Esophagus mucosa (tissue), 1 donor: ENCODE measurements around the gene PSMB2. TPM values are rescaled to one million over a fixed set of nuclear protein-coding genes. Genes with fewer than 3 reads are reported as not detected.
A peak's percentile ranks its signal among the peaks of the same experiment; 100 is the strongest.

Experiments
- ATAC-seq: fragments of 200-7000 bp; cut with Tn5 transposase; one replicate; pipeline ENCODE4 v1.9.1; 2020
- total RNA-seq: library from RNA; stranded (reverse); gene quantifications from one replicate; pipeline ENCODE4 v1.2.4, GENCODE V29; 2023
- donor health status: DM: yes; HTN: yes; CAD: no.

The PSMB2 gene
- total RNA-seq, 1 donor from 2014 or later: 54.6 TPM

DNA sequence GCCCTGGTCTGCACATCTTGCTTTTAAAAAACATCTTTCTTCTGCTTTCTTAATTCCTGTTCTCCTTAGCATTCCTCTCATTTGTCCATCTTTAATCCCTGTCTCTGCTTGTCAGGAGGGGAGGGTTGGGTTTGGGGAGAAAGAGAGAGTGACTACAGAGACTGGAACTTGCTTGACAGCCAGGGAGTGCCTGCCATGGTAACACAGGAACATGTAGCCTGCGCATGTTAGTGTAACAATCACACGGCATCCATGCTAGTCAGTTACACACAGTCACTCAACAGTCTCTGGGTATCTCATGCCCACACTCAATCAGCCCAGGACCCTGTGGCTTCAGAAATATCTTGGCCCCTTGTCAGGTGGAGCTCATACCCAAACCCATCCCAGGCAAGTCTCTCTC lies 69.0 kb downstream of the PSMB2 start:
- peak; percentile 19 for ATAC-seq

DNA sequence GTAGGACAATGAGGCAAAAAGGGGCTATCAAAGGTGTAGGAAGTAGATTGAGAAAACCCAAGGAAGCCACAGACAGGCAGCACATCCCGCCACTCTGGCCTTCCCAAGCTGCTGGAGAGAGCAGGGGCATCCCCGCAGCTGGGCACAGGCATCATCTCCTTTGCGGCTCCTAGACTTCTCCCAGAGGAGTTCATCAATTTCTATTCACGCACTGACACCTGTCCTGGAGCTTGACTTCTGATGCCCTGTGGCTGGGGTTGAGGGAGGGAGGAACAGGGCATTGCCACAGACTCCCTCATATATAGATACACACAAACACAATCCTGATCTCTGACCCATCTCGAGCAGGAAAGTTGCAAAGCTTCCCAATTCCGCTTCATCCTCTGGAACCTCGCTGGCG lies 70.1 kb downstream of the PSMB2 start:
- no peak for ATAC-seq

- no peak for ATAC-seq
Observed at GRCh38 chr1:35570589-35571137, 70.7 kb downstream of the PSMB2 start.

GRCh38 chr1:35569936-35570335 lies 71.4 kb downstream of the PSMB2 start:
- no peak for ATAC-seq

DNA sequence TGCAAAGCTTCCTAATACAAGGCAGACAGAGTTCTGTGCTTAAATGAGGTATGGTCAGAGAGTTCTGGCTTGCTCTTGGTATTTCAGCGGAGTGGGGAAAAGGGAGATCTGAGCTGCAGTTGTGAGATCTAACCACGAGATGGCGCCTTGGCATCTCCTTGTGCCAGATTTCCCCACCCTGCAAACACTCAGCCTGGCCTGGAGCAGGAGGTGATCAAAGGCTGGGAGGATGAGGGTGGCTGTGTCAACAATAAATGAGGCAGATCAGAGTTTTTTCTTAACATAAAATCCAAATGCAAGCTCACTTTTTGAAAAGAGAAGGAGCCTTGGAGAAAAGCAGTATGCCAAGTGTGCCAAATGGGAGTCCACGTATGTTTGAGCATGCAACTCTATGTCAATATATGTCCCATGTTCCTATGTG lies 72.3 kb downstream of the PSMB2 start:
- peak; percentile 40 for ATAC-seq

- ATAC-seq: no peak
Observed at GRCh38 chr1:35567947-35568558, 73.3 kb downstream of the PSMB2 start.

GRCh38 chr1:35565742-35566133 lies 75.6 kb downstream of the PSMB2 start:
- no peak for ATAC-seq

- no peak for ATAC-seq
Observed at GRCh38 chr1:35564884-35565741, 76.2 kb downstream of the PSMB2 start.

DNA sequence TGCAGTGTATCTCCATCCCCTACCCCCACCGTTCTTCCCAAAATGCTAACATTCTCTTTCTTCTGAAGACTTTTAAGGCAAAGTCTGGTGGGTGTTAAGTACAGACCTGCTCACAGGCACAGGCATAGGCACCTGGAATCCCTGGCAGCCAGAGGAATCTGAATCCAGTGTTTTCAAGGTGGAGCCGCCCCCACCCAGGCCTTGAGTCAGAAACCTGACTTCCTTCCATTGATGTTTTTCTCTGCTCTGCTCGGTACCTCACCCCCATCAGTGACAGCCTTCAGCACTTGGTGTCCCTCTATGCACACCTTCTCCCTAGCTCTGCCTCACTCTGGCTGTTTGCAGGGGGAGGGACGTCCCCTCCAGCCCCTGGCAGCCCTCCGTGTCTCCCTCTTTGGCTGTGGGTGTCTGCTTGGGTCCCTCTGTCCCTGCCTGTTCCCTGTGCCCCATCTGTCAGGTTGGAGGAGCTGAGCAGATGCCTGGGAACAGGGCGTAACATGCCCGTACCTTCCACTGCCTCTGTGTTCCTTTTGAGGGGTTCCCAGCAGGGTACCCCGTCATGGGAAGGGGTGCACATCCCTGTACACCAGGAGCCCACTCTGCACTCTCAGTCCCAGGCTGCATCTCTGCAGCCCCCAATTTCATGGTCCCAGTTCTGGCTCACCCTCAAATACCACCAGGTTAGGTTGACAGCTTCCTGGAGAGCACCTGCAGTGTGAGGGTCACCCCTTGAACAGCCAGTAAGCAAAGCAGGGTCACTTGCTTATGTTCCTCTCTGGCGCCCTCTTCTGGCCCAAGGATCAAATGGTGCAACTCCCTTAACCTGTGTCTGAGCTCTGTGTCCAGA lies 77.1 kb downstream of the PSMB2 start:
- peak; percentile 50 for ATAC-seq

- ATAC-seq: no peak
Observed at GRCh38 chr1:35563166-35563565, 78.2 kb downstream of the PSMB2 start.

GRCh38 chr1:35561972-35562680 lies 79.2 kb downstream of the PSMB2 start:
- ATAC-seq: no peak

- ATAC-seq: no peak
Observed at GRCh38 chr1:35561297-35561971, 79.9 kb downstream of the PSMB2 start.

GRCh38 chr1:35560256-35561225 lies 80.8 kb downstream of the PSMB2 start:
- no peak for ATAC-seq

GRCh38 chr1:35559317-35559944 lies 81.9 kb downstream of the PSMB2 start:
- ATAC-seq: no peak

GRCh38 chr1:35558374-35559316 lies 82.7 kb downstream of the PSMB2 start:
- ATAC-seq: no peak

GRCh38 chr1:35557611-35558373 lies 83.5 kb downstream of the PSMB2 start, which contains the start of gene NCDN:
Gene NCDN (plus strand): TSS chr1:35557799. CDS start chr1:35558191, 392 bp downstream.
- ATAC-seq: peak; percentile 89

GRCh38 chr1:35557118-35557610 lies 84.2 kb downstream of the PSMB2 start, which contains the start of gene KIAA0319L:
Gene KIAA0319L (minus strand): TSS chr1:35557403. CDS start chr1:35554491, 2,912 bp downstream.
- ATAC-seq: peak; percentile 69
